Measurements from ENCODE around the gene ACVR1B. TPM values are rescaled to one million over a fixed set of nuclear protein-coding genes. Genes with fewer than 3 reads are reported as not detected.

ACVR1B gene
- total RNA-seq, 1 experiment from 2014 or later = 16.1 TPM

DNA sequence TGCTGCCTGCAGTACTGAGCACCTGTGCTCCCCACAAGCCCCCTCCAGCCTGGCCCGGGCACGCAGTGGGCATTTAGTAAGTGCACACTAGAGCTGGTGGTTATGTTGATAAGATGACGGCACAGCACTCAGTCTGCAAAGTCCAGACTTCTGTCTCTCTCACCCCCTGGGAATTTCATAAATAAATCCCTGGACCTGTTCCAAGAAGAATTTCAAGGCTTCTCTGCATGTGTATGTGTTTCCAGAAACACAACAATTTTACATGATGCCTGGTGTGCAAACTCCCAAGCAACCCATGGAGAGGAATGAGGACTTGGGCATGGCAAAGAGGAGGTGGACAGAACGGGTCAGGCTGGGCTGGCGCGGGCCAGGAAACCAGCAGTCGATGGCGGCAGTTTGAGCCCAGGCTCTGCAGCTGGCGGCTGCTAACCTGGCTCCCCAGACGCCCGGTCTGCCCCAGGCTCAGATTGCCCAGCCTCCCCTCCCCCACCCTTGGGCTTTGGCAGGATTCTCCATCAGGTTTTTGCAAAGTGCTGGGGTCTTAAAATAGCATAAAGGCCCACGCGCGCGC, 10.4 kb upstream of the ACVR1B start:
- BruUV-seq (replicated peaks) = no TSS peak
- H3K9me3 Mint-ChIP-seq (ENCODE audit: unreplicated experiment) = peaks cover 16% of the 10 kb centered on the region
- CTCF ChIA-PET = no interaction called here

GRCh38 chr12:51941604-51942003, 9.9 kb upstream of the ACVR1B start:
- Mint-ChIP-seq H3K4me3 (ENCODE audit: unreplicated experiment) (no peak overlapping the region), H3K36me3 (ENCODE audit: insufficient read depth, unreplicated experiment) (no peaks in the 10 kb centered on the region), H3K27me3 (ENCODE audit: insufficient read depth, unreplicated experiment) (no peaks in the 10 kb centered on the region), H3K27ac (ENCODE audit: low read depth, unreplicated experiment) (no peak overlapping the region), H3K4me1 (ENCODE audit: insufficient read depth, unreplicated experiment) (peaks cover 7% of the 10 kb centered on the region), H3K9me3 (ENCODE audit: unreplicated experiment) (peaks cover 16% of the 10 kb centered on the region)
- intact Hi-C loops (cut with micrococcal nuclease) = no loop called here
- TF ChIP-seq, protein P1, sequence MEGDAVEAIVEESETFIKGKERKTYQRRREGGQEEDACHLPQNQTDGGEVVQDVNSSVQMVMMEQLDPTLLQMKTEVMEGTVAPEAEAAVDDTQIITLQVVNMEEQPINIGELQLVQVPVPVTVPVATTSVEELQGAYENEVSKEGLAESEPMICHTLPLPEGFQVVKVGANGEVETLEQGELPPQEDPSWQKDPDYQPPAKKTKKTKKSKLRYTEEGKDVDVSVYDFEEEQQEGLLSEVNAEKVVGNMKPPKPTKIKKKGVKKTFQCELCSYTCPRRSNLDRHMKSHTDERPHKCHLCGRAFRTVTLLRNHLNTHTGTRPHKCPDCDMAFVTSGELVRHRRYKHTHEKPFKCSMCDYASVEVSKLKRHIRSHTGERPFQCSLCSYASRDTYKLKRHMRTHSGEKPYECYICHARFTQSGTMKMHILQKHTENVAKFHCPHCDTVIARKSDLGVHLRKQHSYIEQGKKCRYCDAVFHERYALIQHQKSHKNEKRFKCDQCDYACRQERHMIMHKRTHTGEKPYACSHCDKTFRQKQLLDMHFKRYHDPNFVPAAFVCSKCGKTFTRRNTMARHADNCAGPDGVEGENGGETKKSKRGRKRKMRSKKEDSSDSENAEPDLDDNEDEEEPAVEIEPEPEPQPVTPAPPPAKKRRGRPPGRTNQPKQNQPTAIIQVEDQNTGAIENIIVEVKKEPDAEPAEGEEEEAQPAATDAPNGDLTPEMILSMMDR (IDR thresholded peaks at IDR 0.05; ENCODE audit: unreplicated experiment) = no peak
- BruUV-seq (replicated peaks) = no TSS peak
- ChIA-PET CTCF (no interaction called here), POLR2A (interaction anchor here (0.7 kb wide), 1 partner anchor 549 kb away, joined by 3 read pairs; no protein-coding TSS in a partner anchor)
- no peak for DNase-seq (ENCODE audit: unreplicated experiment)

More for the DNA sequence above, 10.4 kb upstream of the ACVR1B start:
- no peaks in the 10 kb centered on the region for H3K27me3 Mint-ChIP-seq (ENCODE audit: insufficient read depth, unreplicated experiment)
- POLR2A ChIA-PET = interaction anchor here (0.7 kb wide), 1 partner anchor 549 kb away, joined by 3 read pairs; no protein-coding TSS in a partner anchor
- H3K4me1 Mint-ChIP-seq (ENCODE audit: insufficient read depth, unreplicated experiment) = peaks cover 7% of the 10 kb centered on the region
- no peak overlapping the region for H3K4me3 Mint-ChIP-seq (ENCODE audit: unreplicated experiment)
- no peak for DNase-seq (ENCODE audit: unreplicated experiment)
- TF ChIP-seq, protein P1 (IDR thresholded peaks at IDR 0.05; ENCODE audit: unreplicated experiment) = no peak
- no peaks in the 10 kb centered on the region for H3K36me3 Mint-ChIP-seq (ENCODE audit: insufficient read depth, unreplicated experiment)
- intact Hi-C loops (cut with micrococcal nuclease) = no loop called here
- H3K27ac Mint-ChIP-seq (ENCODE audit: low read depth, unreplicated experiment) = no peak overlapping the region

DNA sequence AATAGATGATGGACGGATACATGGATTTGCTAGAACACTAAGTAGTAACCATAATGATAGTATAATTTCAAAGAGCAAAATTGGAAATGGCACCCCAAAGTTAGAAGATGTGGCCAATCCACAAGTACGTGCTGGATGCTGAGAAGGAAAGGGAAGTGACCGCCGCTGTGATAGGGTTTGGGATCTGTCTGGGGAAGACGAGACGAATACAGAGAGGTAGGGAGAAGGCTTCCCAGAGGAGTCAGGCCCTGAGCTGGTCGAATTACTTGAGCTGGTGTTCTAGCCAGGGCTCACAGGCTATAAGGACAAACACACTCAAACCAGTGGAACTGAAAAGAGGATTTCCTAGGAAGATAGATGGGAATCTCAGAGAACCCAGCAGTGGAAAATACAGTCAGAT, 9.4 kb upstream of the ACVR1B start:
- no peak overlapping the region for H3K27ac Mint-ChIP-seq (ENCODE audit: low read depth, unreplicated experiment)
- CTCF ChIA-PET = no interaction called here
- DNase-seq (ENCODE audit: unreplicated experiment) = no peak
- H3K36me3 Mint-ChIP-seq (ENCODE audit: insufficient read depth, unreplicated experiment) = no peaks in the 10 kb centered on the region
- no peaks in the 10 kb centered on the region for H3K27me3 Mint-ChIP-seq (ENCODE audit: insufficient read depth, unreplicated experiment)
- no peak overlapping the region for H3K4me3 Mint-ChIP-seq (ENCODE audit: unreplicated experiment)
- TF ChIP-seq, protein P1 (IDR thresholded peaks at IDR 0.05; ENCODE audit: unreplicated experiment) = no peak
- intact Hi-C loops (cut with micrococcal nuclease) = no loop called here
- peaks cover 7% of the 10 kb centered on the region for H3K4me1 Mint-ChIP-seq (ENCODE audit: insufficient read depth, unreplicated experiment)
- POLR2A ChIA-PET = interaction anchor here (0.7 kb wide), 1 partner anchor 550 kb away, joined by 3 read pairs; no protein-coding TSS in a partner anchor
- peaks cover 16% of the 10 kb centered on the region for H3K9me3 Mint-ChIP-seq (ENCODE audit: unreplicated experiment)
- BruUV-seq (replicated peaks) = no TSS peak

GRCh38 chr12:51942501-51943000, 8.9 kb upstream of the ACVR1B start:
- Mint-ChIP-seq H3K36me3 (ENCODE audit: insufficient read depth, unreplicated experiment) (no peaks in the 10 kb centered on the region), H3K4me1 (ENCODE audit: insufficient read depth, unreplicated experiment) (peaks cover 7% of the 10 kb centered on the region), H3K9me3 (ENCODE audit: unreplicated experiment) (peaks cover 16% of the 10 kb centered on the region), H3K27me3 (ENCODE audit: insufficient read depth, unreplicated experiment) (no peaks in the 10 kb centered on the region), H3K4me3 (ENCODE audit: unreplicated experiment) (no peak overlapping the region), H3K27ac (ENCODE audit: low read depth, unreplicated experiment) (no peak overlapping the region)
- intact Hi-C loops (cut with micrococcal nuclease) = no loop called here
- DNase-seq (ENCODE audit: unreplicated experiment) = no peak
- ChIA-PET CTCF (interaction anchor here (0.6 to 1.2 kb wide), 3 partner anchors 16 to 1162 kb away, joined by 3 to 4 read pairs (median 3); no protein-coding TSS in a partner anchor), POLR2A (no interaction called here)
- BruUV-seq (replicated peaks) = no TSS peak
- TF ChIP-seq, protein P1 (IDR thresholded peaks at IDR 0.05; ENCODE audit: unreplicated experiment) = no peak

All from MCF 10A (cell line).